ENCODE results near the gene MTA1. TPM values are rescaled to one million over a fixed set of nuclear protein-coding genes. Genes with fewer than 3 reads are reported as not detected.
A peak's percentile ranks its signal among the peaks of the same experiment; 100 is the strongest.

Gene MTA1
- polyA plus RNA-seq, 1 of the 3 experiments (the other 2 are of a cell fraction) = 96.3 TPM

DNA sequence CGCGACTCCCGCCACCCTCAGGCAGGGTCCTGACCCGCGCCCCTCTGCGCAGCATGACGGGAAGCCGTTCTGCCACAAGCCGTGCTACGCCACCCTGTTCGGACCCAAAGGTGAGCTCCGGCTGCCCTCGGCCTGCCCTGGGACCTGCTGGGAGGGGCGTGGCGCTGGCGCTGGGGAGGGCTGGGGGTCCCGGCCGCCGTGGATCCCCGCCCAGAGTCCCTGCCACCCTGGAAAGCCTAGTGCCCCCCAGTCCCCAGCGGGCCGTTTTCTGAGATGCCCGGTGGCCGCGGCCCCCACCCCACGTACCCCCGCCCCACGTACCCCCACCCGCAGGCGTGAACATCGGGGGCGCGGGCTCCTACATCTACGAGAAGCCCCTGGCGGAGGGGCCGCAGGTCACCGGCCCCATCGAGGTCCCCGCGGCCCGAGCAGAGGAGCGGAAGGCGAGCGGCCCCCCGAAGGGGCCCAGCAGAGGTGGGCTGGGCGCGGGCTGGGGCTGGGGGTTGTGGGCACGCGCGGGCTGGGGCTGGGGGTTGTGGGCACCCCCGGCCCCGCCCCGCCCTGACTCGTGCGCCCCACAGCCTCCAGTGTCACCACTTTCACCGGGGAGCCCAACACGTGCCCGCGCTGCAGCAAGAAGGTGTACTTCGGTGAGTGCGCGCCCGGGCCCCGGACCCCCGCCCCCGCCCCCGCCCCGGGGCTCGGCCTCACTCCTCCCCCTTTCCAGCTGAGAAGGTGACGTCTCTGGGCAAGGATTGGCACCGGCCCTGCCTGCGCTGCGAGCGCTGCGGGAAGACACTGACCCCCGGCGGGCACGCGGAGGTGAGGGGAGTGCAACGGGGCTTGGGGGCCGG lies 59.0 kb downstream of the MTA1 start (continued):
- no peak for TF ChIP-seq PBX3 (IDR thresholded peaks at IDR 0.05)
- no peak for TF ChIP-seq TCF12 (IDR thresholded peaks at IDR 0.05)
- TF ChIP-seq RXRA (IDR thresholded peaks at IDR 0.05; ENCODE audit: borderline replicate concordance, low read depth) = no peak
- TF ChIP-seq FOXM1 (IDR thresholded peaks at IDR 0.05; ENCODE audit: low read depth) = no peak

DNA sequence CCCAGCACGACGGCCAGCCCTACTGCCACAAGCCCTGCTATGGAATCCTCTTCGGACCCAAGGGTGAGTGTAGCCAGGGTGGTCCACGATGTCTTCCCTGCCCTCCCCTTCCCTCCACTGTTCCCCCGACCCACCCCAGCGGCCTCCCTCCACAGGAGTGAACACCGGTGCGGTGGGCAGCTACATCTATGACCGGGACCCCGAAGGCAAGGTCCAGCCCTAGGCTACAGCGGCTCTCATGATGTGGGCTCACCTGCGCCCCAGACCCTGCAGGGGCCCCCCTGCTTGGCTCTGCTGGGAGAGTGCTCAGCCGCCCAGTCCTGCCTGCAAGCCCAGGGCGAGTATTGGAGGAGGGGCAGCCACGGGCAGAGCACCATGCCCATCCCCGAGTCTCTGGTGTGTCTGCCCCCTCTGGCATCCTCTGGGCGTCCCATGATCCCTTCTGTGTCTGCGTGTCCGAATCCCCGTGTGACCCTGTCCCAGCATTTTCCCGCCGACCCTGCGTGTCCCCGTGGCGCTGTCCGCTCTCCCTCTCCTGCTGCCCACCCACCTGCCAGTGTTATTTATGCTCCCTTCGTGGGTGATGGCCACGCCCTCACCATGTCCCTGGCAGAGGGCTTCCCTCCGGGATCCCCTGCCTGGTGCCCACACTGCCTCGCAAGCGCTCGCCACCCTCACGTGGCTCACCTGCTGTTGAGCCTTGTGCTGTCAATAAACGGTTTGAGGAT lies 60.0 kb downstream of the MTA1 start:
- Histone ChIP-seq H3K9ac (no peak overlapping the region), H3K79me2 (ENCODE audit: insufficient read depth) (peaks cover 32% of the 10 kb centered on the region), H3K9me2 (no peaks in the 10 kb centered on the region), H3K27ac (ENCODE audit: low read depth in 2 of 2, low read length in 1 of 2) (peak overlapping the region; percentile 98 to 100; a peak in 3 of 4 replicates), H3K27me3 (ENCODE audit: insufficient read depth) (no peaks in the 10 kb centered on the region), H4K20me1 (ENCODE audit: insufficient read depth) (peaks cover 6% of the 10 kb centered on the region; the same call in 1 of the 2 replicates), H3K4me1 (ENCODE audit: control insufficient read depth in 1 of 2, insufficient read depth in 2 of 2, low read depth in 1 of 2, low read length in 1 of 2) (peaks cover 40 to 67% of the 10 kb centered on the region in 2 experiments; a peak in 3 of 4 replicates), H3K36me3 (replicated peaks in 1 of 2; ENCODE audit: control insufficient read depth in 1 of 2, insufficient read depth in 2 of 2, low read length in 1 of 2) (peaks cover 0 to 2% of the 10 kb centered on the region in 2 experiments), H3K9me3 (no peaks in the 10 kb centered on the region), H3K4me3 (ENCODE audit: low read depth in 2 of 2, low read length in 1 of 2) (no peak overlapping the region; a peak in 1 of 4 replicates), H2AFZ (ENCODE audit: low read depth) (no peak overlapping the region), H3K4me2 (no peak overlapping the region), H3F3A (replicated peaks; ENCODE audit: insufficient read depth) (peaks cover 34% of the 10 kb centered on the region)
- CTCF ChIA-PET = interaction anchor here (1.0 to 6.9 kb wide), 8 partner anchors 9 to 114 kb away, joined by 4 to 137 read pairs (median 12); partner anchors contain the start of gene TEDC1
- 84% methylated on average over 28 of the region's 34 CpGs for whole genome bisulfite sequencing (ENCODE audit: low lambda C conversion rate)
- DNase-seq = no peak
- POLR2A ChIA-PET = interaction anchor here (1.7 kb wide), 1 partner anchor 8 kb away, joined by 16 read pairs; no protein-coding TSS in a partner anchor
- no peak for TF ChIP-seq MEF2A (IDR thresholded peaks at IDR 0.05; ENCODE audit: borderline replicate concordance, low read depth)
- no peak for TF ChIP-seq PBX3 (IDR thresholded peaks at IDR 0.05)
- no peak for TF ChIP-seq SMC3 (IDR thresholded peaks at IDR 0.05; ENCODE audit: low read depth, low read length)
- TF ChIP-seq, protein P1, sequence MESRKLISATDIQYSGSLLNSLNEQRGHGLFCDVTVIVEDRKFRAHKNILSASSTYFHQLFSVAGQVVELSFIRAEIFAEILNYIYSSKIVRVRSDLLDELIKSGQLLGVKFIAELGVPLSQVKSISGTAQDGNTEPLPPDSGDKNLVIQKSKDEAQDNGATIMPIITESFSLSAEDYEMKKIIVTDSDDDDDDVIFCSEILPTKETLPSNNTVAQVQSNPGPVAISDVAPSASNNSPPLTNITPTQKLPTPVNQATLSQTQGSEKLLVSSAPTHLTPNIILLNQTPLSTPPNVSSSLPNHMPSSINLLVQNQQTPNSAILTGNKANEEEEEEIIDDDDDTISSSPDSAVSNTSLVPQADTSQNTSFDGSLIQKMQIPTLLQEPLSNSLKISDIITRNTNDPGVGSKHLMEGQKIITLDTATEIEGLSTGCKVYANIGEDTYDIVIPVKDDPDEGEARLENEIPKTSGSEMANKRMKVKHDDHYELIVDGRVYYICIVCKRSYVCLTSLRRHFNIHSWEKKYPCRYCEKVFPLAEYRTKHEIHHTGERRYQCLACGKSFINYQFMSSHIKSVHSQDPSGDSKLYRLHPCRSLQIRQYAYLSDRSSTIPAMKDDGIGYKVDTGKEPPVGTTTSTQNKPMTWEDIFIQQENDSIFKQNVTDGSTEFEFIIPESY (IDR thresholded peaks at IDR 0.05; ENCODE audit: borderline replicate concordance, low read depth) = no peak
- TF ChIP-seq EP300 (IDR thresholded peaks at IDR 0.05; ENCODE audit: borderline replicate concordance in 1 of 2, low read depth in 1 of 2, low read length in 1 of 2) = no peak
- no peak for TF ChIP-seq TCF12 (IDR thresholded peaks at IDR 0.05)
- no peak for TF ChIP-seq JUND (IDR thresholded peaks at IDR 0.05)
- no peak for TF ChIP-seq RAD21 (IDR thresholded peaks at IDR 0.05; ENCODE audit: low read length)
- no peak for TF ChIP-seq RFX5 (IDR thresholded peaks at IDR 0.05; ENCODE audit: low read length)
- no peak for TF ChIP-seq EZH2phosphoT487 (IDR thresholded peaks at IDR 0.05; ENCODE audit: borderline replicate concordance, low read depth)
- TF ChIP-seq IRF3 (IDR thresholded peaks at IDR 0.05; ENCODE audit: low read depth, low read length) = no peak
- no peak for TF ChIP-seq ELF1 (IDR thresholded peaks at IDR 0.05)
- TF ChIP-seq YY1 (IDR thresholded peaks at IDR 0.05; ENCODE audit: low read depth) = no peak
- TF ChIP-seq TAF1 (IDR thresholded peaks at IDR 0.05; ENCODE audit: borderline replicate concordance, low read depth, low read length) = no peak
- TF ChIP-seq SIN3A (IDR thresholded peaks at IDR 0.05; ENCODE audit: borderline replicate concordance, low read depth, low read length) = no peak
- no peak for TF ChIP-seq REST (IDR thresholded peaks at IDR 0.05; ENCODE audit: low read depth, low read length)
